SKM-1 (cell line): ENCODE measurements around the gene CEP112.
"Not testable (repeated sequence)": the region's sequence is repeated elsewhere in the genome, so short reads cannot be mapped to it uniquely, and the experiment has no call there.

Experiments used
- DNase-seq: peaks from one replicate; lab custom pipeline; 2025; ENCODE audit not compliant: unreplicated experiment; lab: John Stamatoyannopoulos, UW

Gene CEP112

DNA sequence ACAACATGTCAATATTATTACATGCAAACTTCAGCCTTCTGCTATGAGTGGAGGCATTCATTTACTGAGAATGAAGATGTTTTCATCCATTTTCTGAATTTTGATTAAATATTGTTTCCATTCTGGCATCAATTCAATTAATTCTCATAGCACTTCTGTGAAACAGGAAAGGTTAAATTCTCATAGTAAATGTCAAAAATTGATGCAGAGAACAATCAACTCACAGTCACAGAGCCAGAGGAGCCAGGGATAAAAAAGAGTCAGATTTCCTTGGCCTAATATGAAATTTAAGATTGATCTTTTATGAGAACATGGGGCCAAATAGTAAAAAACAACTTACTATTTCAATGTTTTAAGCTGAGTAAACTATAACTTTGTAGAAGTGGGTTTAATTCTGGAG, 446.7 kb downstream of the CEP112 start:
- no peak for DNase-seq

DNA sequence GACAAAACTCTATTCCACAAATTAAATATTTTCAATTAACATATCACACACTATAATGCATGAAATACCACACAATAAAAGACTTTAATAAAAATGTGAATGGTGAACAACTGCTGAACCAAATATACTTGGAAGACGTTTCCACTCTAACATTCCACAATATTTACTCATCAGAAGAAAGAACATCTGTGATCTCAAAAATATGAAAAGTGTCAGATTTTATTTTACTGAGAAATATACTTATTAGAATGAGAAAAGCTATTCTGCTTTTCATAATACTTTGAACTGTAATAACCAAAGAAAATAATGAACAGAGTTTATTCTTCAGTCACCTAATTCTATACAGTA, 448.7 kb downstream of the CEP112 start:
- DNase-seq, result no peak

DNA sequence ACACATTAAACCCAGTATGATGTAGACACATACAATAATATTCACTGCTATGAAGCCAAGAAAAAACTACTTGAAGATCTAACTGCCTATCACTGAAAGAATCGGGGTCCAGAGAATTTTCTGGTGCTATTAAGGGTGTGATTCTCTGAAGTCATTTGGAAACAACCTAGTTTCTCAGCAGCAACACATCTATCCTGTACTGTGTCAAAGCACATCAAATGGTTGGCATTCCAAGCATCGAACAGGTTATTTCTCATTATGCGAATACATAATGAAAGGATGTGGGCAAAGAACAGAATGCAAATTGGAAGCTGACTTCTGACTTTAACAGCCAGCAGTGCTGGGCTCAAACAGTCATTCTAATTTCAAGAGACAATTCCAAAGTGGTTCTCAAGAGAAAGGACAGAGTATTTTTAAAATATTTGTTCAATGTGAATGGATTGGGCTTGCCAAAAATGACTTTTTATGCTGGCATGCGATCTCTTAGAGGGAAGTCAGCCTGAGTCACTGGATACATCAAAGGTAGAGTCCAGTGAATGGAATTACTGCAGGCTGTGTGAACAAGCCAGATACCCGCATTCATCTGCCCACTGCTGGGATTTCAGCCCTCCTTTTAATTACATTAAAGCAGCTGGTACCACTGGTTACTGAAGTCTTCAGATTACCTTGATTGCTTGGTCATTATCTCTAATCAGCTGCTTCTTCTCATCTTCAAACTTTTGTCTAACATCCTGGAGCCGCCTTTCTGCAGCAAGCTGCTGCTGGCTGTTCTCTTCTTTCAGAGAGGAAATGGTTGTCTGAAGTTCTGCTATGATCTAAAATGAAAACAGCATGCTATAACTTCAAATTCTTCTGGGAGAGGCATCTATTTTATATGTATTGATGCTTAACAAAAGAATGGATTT, 449.3 kb downstream of the CEP112 start:
- no peak for DNase-seq

DNA sequence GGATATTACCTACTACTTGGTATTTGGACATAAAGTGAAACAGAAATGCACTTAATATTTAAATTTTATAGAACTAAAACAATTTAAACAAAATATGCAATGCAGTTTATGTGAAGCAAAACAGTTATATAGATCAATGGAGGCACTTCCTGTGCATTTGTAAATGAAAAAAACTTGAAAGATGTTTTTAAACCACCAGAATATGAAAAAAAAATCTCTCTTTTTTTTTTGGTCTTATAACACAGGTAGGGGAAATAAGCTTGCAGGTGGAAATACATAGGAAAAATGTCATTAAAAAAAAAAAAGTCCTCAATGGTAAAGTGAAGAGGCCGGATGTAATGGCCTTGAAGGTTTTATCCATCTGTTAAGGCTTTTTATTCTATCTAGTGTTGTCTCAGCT, 450.2 kb downstream of the CEP112 start:
- no peak for DNase-seq

DNA sequence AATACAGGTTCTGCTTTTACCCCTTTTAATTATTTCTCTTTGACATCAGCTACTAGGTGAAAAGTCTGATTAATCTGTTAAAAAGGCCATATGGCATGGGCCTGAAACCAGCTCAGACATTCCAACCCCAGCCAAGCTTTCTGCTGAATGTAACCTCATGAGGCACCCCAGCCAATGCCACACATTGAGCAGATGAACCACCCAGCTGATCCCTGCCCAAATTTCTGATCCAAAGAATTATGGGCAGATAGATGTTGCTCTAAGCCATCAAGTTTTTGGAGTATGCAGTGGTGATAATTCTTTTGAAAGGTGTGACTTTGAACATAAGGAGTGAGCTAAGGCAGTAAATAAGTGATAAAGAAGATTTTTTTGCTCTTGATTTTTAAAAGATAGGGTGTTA, 452.9 kb downstream of the CEP112 start:
- no peak for DNase-seq

DNA sequence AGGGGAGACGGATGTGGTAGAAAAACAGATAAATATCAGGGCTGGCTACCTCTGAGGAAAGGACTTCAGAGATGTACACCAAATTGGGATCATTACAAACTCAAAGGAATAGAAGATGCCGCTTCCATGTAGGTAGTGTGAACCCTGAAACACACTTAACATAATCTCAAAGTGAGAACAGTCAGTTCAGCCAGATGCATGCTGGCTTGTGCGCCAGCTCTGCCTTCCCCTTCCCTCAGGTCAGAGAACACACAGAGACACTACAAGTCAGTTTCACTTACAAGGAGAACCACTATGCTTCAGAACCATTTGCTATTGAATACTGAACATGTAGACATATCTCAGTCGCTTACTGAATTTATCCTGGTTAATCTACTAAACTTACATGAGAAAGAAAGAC, 454.5 kb downstream of the CEP112 start:
- DNase-seq, result no peak

DNA sequence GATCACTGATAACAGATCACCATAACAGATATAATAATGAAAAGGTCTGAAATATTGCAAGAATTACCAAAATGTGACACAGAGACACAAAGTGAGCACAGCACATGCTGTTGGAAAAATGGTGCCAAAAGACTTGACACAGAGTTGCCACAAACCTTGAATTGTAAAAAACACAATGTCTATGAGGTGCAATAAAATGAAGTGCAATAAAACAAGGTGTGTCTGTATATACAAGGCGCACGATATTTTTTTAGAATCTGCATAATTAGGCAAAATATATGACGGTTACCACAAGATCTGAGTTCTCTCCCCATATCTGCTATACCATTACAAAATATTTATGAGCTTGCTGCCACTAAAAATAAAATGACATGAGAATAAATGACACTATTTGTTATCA, 458.6 kb downstream of the CEP112 start:
- DNase-seq, result no peak

DNA sequence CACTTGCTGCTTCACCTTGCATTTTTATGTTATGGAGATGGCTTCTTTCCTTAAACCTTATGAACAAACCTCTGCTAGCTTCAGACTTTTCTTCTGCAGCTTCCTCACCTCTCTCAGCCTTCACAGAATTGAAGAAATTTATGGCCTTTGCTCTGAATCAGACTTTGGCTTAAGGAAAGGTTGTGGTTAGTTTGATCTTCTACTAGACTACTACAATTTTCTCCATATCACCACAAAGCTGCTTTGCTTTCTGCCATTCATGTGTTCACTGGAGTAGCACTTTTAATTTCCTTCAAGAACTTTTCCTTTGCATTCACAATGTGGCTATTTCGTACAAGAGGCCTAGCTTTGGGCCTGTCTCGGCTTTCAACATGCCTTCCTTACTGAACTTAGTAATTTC, 459.3 kb downstream of the CEP112 start:
- not testable (repeated sequence) for DNase-seq

DNA sequence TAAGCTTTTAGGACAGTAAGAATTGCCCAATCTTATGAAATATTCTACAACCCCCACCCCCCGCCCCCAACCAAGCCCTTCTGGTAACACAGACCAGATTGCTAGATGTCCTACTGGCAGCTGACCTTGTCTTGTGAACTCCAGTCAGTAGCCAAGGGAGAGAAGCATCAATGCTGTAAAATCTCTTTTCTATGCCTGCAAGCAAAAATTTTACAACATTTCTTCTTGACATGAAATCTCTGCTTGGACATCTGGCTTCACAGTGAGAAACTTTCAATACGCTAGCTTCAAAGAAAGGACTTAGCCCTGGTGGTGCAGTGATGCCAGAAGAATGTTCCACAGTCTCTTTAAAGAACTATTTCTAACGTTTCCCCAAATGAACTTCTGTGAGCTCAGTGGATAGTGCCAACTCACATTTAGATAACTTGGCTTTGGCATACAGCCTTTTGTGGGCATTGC, 461.2 kb downstream of the CEP112 start:
- no peak for DNase-seq

DNA sequence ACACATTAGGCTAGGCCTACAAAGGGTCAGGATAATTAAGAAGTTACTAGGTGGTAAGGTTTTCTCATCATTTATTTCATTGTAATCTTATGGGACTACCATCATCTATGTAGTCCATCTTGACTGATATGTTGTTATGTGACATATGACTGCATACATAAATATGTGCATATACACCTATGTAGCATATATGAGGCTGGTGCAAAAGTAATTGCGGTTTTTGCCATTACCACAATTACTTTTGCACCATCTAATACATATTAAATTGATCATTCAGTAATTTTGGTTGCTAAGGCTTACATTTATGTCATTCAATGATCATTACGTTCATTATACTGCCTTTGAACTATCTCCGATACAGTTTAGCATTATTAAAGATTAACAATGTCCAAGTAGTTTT, 462.7 kb downstream of the CEP112 start:
- DNase-seq, result no peak

DNA sequence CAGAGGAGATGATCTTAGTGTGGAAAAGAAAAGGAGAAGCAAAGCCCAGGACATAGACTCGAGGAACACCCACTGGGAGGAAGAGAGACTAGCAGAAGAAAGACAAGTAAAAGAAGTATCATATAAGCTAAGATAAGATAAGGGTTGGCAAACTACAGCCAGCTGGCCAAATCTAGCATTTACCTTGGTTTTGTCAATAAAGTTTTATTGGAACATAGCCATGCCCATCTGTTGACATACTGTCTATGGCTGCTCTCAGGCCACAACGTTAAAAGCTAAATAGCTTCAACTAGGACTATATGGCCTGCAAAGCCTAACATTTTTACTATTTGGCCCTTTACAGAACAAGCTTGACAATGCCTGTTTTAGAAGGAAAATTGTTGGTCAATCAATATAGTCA, 464.1 kb downstream of the CEP112 start:
- no peak for DNase-seq

DNA sequence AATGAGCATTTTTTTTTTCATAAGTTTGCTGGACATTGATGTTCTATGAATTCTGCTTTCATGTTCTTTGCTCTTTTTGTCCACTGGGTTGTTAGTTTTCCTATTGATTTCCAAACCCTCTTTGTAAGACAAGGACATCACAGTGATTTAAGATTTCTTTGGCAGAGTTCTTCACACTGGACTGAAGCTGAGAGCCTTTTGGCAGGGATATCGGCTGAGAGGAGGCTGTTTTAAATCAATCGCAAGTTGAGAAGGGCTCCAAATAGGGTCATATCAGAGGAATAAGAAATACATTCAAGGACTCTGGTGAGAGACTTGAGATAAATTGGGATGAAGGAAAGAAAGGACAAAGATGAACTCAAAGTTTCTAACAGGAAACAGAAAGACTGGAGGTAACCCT, 464.7 kb downstream of the CEP112 start:
- DNase-seq, result no peak

DNA sequence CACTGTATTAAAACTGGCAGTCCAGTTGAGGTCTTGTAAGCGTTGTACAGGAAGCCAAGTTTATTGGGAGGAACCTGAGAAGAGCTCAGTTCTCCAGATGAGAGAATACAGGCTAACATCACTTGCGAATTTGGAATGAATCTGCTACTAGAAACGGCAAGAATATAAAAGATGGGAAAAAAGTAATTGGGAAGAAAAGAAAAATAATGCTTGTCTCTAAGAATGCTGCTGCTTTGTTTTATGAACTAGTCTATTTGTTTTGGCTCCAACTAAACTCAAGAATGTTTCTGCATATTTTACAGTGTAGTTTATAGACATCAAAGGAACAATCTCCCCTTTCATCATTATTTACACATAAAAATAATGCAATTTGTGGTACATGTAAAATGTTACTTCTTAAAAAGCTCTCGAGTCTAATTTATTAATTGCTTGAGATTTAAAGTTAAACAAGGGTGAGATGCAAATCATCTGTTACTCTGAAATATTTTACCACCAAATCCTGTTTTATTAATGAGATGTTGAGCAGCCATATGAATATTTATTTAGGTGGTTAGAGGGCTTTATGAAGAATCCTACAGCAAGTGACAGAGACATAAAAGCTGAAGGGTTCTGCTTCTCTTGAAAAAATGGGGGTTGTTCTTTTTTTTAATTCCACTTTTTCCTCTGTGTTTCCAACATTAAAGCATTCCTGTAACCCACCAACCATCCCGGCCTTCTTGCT, 468.3 kb downstream of the CEP112 start:
- no peak for DNase-seq

DNA sequence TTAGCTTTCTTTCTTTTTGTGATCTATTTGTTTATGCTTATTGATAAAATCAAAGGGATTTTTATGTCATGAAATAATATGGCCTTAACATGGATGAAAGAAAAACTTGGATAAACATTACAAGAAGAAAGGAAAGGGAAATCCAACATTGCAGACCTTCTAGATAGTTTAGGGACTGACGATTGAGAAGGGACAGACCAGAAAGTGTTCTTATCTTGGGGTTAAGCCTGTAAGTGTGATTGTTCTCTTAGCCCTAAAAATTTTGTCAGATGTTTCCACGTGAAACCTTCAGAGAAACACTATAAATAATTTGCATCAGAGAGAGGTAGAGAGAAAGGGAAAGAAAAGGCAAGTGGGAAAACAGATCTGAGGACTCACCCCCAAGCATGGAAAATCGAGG, 473.3 kb downstream of the CEP112 start:
- DNase-seq, result no peak

DNA sequence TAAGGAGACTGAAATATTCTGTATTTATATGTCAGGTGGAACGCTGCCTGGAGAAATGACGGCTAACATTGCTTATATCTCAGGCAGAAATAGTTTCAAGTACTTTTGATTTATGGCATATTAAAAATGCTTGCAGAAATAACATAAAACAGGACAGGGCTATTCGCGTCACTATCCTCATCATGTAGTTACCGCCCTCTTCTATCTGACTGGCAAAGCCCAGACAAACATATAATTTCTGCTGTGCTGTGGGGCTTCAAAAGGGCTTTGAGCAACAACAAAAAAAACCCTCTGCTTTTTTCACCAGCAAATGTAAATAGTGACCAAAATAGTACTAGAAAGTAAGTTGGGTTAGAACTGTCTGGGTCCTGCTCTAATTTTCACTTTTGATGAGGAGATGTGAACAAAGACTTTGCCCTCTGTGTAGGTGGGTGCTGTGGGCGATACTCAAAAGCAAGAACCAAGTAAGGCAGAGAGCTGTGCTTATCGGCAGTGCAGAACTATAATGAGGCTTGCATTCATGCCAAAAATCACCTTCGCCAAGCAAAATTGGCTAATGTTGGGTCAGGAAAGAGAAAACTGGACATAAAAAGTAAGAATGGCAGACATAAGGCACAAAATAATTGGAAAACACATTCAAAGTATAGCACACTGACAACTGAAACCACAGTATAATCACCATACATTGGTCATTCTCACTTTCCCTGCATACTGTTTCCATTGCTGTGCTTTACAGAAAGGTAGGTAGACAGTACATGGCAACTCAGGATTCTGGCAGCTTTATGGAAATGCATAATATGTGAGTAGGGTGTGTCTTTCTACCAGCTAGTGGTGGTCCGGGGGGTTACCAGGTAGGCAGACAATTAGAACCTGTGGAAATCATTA, 479.3 kb downstream of the CEP112 start:
- DNase-seq, result no peak

DNA sequence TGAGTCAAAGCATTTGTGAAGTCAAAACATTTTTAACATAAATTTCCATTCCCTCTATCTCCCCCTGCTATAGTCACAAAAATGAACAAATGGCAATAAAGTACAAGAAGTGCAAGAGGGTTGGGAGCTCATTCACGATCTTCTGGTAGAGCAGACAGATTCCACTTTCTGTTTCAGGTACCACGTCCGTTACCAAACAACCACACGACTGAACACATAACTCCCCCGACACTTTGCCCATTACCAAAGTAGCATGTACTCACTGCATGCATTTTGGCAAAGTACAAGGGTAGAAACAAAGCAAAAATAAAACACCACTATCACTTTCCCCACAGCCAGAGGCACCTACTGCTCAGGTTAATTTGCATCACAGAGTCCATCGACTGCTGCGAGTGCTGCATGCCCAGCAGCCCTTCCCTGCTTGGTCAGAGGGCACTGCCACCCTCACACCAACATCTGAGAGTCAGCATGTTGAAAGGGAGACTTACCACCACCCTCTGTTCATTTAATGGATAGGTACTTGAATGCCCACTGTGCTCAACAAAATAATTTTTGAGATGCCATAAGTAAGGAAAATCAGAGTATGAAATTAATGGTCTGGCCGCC, 480.2 kb downstream of the CEP112 start:
- no peak for DNase-seq

DNA sequence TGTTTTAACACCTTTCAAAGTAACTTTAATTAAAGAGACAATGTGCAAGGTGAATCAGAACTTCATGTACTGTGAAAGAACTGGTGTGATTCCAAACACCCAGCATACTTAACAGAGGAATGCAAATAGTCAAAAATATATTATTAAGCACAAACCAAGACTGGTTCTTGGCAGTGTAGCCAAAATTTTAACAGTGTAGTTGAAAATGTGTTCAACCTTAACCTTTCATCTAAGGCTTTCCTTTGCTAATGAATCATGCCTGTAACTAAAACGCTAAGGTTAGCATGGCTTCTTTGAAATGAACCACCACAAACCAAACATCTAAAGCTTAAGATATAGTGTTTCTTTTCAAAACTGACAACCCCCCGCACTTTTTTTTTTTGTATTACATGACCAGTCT, 484.2 kb downstream of the CEP112 start:
- no peak for DNase-seq

DNA sequence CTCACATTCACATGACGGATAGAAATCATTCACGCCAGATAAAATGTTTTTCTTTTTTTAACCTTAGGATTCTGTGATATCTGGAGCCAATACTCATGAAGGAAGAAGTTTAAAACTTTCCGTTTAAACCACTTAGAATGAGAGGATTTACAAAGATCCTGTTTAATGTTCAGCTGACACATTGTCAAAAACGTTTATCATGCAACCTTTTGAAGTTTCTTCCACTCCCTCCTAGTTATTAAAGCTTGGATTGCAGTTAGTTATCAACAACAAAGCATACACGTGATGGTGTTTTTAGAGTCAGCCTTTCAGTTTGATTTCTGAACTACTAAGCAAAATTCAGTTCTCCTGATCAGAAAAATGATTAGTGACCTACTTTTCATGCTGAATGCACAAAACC, 487.2 kb downstream of the CEP112 start:
- DNase-seq, result no peak

DNA sequence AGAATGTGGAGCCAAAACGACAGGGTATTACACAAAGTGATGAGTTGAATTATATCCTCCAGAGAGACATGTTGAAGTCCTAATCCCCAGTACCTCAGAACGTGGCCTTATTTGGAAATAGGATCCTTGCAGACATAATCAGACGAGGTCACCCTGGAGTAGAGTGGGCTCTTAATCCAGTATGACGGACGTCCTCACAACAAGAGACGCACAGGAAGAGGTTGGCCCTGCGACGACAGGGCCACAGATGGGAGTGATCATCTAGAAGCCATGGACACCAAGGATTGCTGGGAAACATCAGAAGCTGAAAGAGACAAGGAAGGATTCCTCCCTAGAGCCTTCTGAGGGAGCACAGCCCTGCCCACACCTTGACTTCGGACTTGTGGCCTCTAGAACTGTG, 488.0 kb downstream of the CEP112 start:
- no peak for DNase-seq

DNA sequence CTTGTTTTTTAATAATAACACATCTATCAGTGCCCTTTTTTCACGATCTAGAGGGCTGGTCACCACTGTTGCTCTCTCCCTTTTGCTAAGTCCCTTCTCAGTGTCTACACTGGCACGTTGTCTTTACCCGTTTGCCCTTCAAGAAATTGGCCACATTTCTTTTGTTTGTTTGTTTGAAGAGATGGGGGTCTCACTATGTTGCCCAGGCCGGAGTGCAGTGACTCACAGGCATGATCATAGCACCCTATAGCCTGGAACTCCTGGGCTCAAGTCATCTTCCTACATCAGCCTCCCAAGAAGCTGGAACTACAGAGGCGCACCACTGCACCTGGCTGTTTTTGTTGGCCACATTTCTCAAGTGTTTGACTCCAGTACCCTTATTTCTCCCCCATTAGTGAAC, 492.5 kb downstream of the CEP112 start:
- DNase-seq, result no peak
